Measurements from ENCODE around the gene SLAMF7.

- TF ChIP-seq POLR2A (IDR thresholded peaks at IDR 0.05; ENCODE audit: low read length) (no peak), GATA1 (IDR thresholded peaks at IDR 0.05; ENCODE audit: low read depth, low read length) (no peak)
Observed at GRCh38 chr1:160709715-160710114, 29.3 kb upstream of the SLAMF7 start.

All from erythroblast (primary cell).